ENCODE measurements around the gene MCM8. TPM values are rescaled to one million over a fixed set of nuclear protein-coding genes. Genes with fewer than 3 reads are reported as not detected.
A peak's percentile ranks its signal among the peaks of the same experiment; 100 is the strongest.

MCM8 gene
- total RNA-seq, 1 experiment from 2014 or later, result 28.0 TPM

DNA sequence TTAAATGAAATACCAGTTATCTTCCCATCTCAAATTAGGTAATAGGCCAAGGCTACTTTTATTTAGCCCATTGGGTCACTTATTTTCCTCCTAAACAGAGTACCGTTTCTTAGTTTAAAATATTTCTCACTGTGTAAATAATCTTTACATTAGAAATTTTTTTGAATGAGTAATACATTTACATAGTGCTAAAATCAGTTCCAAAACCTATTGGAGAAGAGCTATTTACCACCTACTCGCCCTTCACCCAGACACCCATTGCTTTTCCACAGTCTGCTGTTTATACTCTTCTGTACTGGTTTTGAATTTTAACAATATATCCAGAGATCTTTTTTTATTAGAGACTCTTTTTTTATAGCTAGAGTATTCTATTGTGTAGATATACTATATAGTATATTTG, 36.9 kb downstream of the MCM8 start:
- ChIA-PET CTCF (no interaction called here), POLR2A (no interaction called here)
- Mint-ChIP-seq H3K27ac (no peak overlapping the region), H3K27me3 (ENCODE audit: low read depth) (no peaks in the 10 kb centered on the region), H3K4me1 (no peaks in the 10 kb centered on the region), H3K36me3 (peaks cover 59% of the 10 kb centered on the region), H3K4me3 (no peak overlapping the region), H3K9me3 (no peaks in the 10 kb centered on the region)
- no peak for ATAC-seq
- no peak for DNase-seq (ENCODE audit: low spot score)
- TF ChIP-seq ZNF121 (CRISPR knock-in tag; IDR thresholded peaks at IDR 0.05) (no peak), ATF1 (CRISPR knock-in tag; IDR thresholded peaks at IDR 0.05) (no peak), ZNF219 (CRISPR knock-in tag; IDR thresholded peaks at IDR 0.05; ENCODE audit: borderline replicate concordance) (no peak)
- TF ChIP-seq, protein P1, sequence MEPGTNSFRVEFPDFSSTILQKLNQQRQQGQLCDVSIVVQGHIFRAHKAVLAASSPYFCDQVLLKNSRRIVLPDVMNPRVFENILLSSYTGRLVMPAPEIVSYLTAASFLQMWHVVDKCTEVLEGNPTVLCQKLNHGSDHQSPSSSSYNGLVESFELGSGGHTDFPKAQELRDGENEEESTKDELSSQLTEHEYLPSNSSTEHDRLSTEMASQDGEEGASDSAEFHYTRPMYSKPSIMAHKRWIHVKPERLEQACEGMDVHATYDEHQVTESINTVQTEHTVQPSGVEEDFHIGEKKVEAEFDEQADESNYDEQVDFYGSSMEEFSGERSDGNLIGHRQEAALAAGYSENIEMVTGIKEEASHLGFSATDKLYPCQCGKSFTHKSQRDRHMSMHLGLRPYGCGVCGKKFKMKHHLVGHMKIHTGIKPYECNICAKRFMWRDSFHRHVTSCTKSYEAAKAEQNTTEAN (CRISPR knock-in tag; IDR thresholded peaks at IDR 0.05), result no peak
- TF ChIP-seq, protein P2, sequence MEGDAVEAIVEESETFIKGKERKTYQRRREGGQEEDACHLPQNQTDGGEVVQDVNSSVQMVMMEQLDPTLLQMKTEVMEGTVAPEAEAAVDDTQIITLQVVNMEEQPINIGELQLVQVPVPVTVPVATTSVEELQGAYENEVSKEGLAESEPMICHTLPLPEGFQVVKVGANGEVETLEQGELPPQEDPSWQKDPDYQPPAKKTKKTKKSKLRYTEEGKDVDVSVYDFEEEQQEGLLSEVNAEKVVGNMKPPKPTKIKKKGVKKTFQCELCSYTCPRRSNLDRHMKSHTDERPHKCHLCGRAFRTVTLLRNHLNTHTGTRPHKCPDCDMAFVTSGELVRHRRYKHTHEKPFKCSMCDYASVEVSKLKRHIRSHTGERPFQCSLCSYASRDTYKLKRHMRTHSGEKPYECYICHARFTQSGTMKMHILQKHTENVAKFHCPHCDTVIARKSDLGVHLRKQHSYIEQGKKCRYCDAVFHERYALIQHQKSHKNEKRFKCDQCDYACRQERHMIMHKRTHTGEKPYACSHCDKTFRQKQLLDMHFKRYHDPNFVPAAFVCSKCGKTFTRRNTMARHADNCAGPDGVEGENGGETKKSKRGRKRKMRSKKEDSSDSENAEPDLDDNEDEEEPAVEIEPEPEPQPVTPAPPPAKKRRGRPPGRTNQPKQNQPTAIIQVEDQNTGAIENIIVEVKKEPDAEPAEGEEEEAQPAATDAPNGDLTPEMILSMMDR (IDR thresholded peaks at IDR 0.05), result no peak
- TF ChIP-seq, protein P3, sequence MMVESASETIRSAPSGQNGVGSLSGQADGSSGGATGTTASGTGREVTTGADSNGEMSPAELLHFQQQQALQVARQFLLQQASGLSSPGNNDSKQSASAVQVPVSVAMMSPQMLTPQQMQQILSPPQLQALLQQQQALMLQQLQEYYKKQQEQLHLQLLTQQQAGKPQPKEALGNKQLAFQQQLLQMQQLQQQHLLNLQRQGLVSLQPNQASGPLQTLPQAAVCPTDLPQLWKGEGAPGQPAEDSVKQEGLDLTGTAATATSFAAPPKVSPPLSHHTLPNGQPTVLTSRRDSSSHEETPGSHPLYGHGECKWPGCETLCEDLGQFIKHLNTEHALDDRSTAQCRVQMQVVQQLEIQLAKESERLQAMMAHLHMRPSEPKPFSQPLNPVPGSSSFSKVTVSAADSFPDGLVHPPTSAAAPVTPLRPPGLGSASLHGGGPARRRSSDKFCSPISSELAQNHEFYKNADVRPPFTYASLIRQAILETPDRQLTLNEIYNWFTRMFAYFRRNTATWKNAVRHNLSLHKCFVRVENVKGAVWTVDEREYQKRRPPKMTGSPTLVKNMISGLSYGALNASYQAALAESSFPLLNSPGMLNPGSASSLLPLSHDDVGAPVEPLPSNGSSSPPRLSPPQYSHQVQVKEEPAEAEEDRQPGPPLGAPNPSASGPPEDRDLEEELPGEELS (CRISPR knock-in tag; IDR thresholded peaks at IDR 0.05), result no peak
- TF ChIP-seq, protein P4, sequence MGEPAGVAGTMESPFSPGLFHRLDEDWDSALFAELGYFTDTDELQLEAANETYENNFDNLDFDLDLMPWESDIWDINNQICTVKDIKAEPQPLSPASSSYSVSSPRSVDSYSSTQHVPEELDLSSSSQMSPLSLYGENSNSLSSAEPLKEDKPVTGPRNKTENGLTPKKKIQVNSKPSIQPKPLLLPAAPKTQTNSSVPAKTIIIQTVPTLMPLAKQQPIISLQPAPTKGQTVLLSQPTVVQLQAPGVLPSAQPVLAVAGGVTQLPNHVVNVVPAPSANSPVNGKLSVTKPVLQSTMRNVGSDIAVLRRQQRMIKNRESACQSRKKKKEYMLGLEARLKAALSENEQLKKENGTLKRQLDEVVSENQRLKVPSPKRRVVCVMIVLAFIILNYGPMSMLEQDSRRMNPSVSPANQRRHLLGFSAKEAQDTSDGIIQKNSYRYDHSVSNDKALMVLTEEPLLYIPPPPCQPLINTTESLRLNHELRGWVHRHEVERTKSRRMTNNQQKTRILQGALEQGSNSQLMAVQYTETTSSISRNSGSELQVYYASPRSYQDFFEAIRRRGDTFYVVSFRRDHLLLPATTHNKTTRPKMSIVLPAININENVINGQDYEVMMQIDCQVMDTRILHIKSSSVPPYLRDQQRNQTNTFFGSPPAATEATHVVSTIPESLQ (CRISPR knock-in tag; IDR thresholded peaks at IDR 0.05), result no peak
- TF ChIP-seq, protein P5, sequence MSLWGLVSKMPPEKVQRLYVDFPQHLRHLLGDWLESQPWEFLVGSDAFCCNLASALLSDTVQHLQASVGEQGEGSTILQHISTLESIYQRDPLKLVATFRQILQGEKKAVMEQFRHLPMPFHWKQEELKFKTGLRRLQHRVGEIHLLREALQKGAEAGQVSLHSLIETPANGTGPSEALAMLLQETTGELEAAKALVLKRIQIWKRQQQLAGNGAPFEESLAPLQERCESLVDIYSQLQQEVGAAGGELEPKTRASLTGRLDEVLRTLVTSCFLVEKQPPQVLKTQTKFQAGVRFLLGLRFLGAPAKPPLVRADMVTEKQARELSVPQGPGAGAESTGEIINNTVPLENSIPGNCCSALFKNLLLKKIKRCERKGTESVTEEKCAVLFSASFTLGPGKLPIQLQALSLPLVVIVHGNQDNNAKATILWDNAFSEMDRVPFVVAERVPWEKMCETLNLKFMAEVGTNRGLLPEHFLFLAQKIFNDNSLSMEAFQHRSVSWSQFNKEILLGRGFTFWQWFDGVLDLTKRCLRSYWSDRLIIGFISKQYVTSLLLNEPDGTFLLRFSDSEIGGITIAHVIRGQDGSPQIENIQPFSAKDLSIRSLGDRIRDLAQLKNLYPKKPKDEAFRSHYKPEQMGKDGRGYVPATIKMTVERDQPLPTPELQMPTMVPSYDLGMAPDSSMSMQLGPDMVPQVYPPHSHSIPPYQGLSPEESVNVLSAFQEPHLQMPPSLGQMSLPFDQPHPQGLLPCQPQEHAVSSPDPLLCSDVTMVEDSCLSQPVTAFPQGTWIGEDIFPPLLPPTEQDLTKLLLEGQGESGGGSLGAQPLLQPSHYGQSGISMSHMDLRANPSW (CRISPR knock-in tag; conservative IDR thresholded peaks at IDR 0.05; ENCODE audit: low read depth), result no peak
- TF ChIP-seq, protein P6, sequence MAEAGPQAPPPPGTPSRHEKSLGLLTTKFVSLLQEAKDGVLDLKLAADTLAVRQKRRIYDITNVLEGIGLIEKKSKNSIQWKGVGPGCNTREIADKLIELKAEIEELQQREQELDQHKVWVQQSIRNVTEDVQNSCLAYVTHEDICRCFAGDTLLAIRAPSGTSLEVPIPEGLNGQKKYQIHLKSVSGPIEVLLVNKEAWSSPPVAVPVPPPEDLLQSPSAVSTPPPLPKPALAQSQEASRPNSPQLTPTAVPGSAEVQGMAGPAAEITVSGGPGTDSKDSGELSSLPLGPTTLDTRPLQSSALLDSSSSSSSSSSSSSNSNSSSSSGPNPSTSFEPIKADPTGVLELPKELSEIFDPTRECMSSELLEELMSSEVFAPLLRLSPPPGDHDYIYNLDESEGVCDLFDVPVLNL (CRISPR knock-in tag; IDR thresholded peaks at IDR 0.05; ENCODE audit: borderline replicate concordance, low read depth), result no peak
- TF ChIP-seq, protein P7, sequence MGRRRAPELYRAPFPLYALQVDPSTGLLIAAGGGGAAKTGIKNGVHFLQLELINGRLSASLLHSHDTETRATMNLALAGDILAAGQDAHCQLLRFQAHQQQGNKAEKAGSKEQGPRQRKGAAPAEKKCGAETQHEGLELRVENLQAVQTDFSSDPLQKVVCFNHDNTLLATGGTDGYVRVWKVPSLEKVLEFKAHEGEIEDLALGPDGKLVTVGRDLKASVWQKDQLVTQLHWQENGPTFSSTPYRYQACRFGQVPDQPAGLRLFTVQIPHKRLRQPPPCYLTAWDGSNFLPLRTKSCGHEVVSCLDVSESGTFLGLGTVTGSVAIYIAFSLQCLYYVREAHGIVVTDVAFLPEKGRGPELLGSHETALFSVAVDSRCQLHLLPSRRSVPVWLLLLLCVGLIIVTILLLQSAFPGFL (CRISPR knock-in tag; IDR thresholded peaks at IDR 0.05; ENCODE audit: borderline replicate concordance), result no peak

DNA sequence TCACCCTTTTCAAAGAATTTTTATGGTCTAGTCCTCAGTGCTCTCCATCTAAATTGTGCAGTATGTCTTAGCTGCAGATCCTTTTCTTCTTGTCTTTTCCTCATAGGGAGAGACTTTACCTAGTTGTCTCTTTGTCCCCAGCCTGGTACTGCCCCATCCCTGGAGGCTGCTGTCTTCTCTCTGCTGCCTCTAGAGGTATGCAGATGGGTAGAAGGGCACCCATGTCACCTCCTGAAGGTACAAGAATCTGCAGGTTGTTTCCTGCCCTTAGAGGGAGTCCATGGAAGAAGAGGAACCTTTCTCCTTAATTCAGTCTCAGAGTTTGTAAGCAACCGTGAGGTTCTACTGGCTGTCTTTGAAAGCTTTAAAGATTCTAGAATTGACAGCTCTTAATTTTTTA, 39.1 kb downstream of the MCM8 start:
- no peaks in the 10 kb centered on the region for H3K27me3 Mint-ChIP-seq (ENCODE audit: low read depth)
- CTCF ChIA-PET, result interaction anchor here (0.6 kb wide), 1 partner anchor 146 kb away, joined by 3 read pairs; no protein-coding TSS in a partner anchor
- H3K4me3 Mint-ChIP-seq, result no peak overlapping the region
- DNase-seq (ENCODE audit: low spot score), result no peak
- peaks cover 46% of the 10 kb centered on the region for H3K36me3 Mint-ChIP-seq
- no peaks in the 10 kb centered on the region for H3K9me3 Mint-ChIP-seq
- ATAC-seq, result peak; percentile 71
- H3K27ac Mint-ChIP-seq, result no peak overlapping the region
- POLR2A ChIA-PET, result no interaction called here
- H3K4me1 Mint-ChIP-seq, result no peaks in the 10 kb centered on the region
- no peak for TF ChIP-seq NFE2L1 (CRISPR knock-in tag; IDR thresholded peaks at IDR 0.05)
- TF ChIP-seq, protein P4 (CRISPR knock-in tag; IDR thresholded peaks at IDR 0.05), result no peak
- no peak for TF ChIP-seq EMX1 (CRISPR knock-in tag; IDR thresholded peaks at IDR 0.05)
- TF ChIP-seq, protein P8, sequence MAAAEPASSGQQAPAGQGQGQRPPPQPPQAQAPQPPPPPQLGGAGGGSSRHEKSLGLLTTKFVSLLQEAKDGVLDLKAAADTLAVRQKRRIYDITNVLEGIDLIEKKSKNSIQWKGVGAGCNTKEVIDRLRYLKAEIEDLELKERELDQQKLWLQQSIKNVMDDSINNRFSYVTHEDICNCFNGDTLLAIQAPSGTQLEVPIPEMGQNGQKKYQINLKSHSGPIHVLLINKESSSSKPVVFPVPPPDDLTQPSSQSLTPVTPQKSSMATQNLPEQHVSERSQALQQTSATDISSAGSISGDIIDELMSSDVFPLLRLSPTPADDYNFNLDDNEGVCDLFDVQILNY (CRISPR knock-in tag; IDR thresholded peaks at IDR 0.05), result no peak
- no peak for TF ChIP-seq SP1 (CRISPR knock-in tag; conservative IDR thresholded peaks at IDR 0.05)
- no peak for TF ChIP-seq ZNF138 (CRISPR knock-in tag; conservative IDR thresholded peaks at IDR 0.05)
- no peak for TF ChIP-seq MYBL2 (CRISPR knock-in tag; IDR thresholded peaks at IDR 0.05)
- no peak for TF ChIP-seq NFYB (CRISPR knock-in tag; conservative IDR thresholded peaks at IDR 0.05; ENCODE audit: low read depth)
- no peak for TF ChIP-seq NFATC4 (CRISPR knock-in tag; IDR thresholded peaks at IDR 0.05)
- no peak for TF ChIP-seq OVOL2 (CRISPR knock-in tag; IDR thresholded peaks at IDR 0.05; ENCODE audit: borderline replicate concordance)
